ENCODE data around the gene SULT1C2. TPM values are rescaled to one million over a fixed set of nuclear protein-coding genes. Genes with fewer than 3 reads are reported as not detected.

The SULT1C2 gene
- total and polyA plus RNA-seq, 10 of the 15 experiments (the other 5 are each of a cell fraction or from before 2014, with no cell fraction given): 0.03 to 0.07 (median 0.04) TPM; not detected in 7

- in situ Hi-C loops (cut with MboI): no loop called here
- no peak overlapping the region for H3K4me2 ChIP-seq (ENCODE audit: control insufficient read depth, insufficient read depth)
Observed at GRCh38 chr2:108279468-108279867, 9.2 kb upstream of the SULT1C2 start.

More at GRCh38 chr2:108279468-108279867, 9.2 kb upstream of the SULT1C2 start:
- intact Hi-C loops (cut with micrococcal nuclease; ENCODE audit: unreplicated experiment): no loop called here
- SMC1A ChIA-PET (ENCODE audit: uncharacterized antibody, unreplicated experiment): no interaction called here
- Histone ChIP-seq H3K27ac (ENCODE audit: control insufficient read depth, insufficient read depth) (no peak overlapping the region), H3K4me3 (no peak overlapping the region), H3K27me3 (replicated peaks in 1 of 2; ENCODE audit: control insufficient read depth in 2 of 2, insufficient read depth in 2 of 2, low read length in 1 of 2) (no peaks in the 10 kb centered on the region), H3K9me3 (replicated peaks; ENCODE audit: control insufficient read depth, insufficient read depth, low read length) (no peaks in the 10 kb centered on the region), H2AFZ (ENCODE audit: control insufficient read depth, low read depth, low read length) (no peak overlapping the region), H4K20me1 (ENCODE audit: control insufficient read depth, insufficient read depth) (no peaks in the 10 kb centered on the region), H3K79me2 (ENCODE audit: control insufficient read depth, insufficient read depth, low read length) (no peaks in the 10 kb centered on the region), H3K36me3 (ENCODE audit: control insufficient read depth in 2 of 2, insufficient read depth in 2 of 2, low read length in 1 of 2) (no peaks in the 10 kb centered on the region), H3K9ac (ENCODE audit: control insufficient read depth, insufficient read depth, low read length) (no peak overlapping the region), H3K4me1 (ENCODE audit: control insufficient read depth, insufficient read depth, low read length) (no peaks in the 10 kb centered on the region)
- no TSS peak for BruUV-seq (replicated peaks)
- RAD21 ChIA-PET (ENCODE audit: unreplicated experiment): no interaction called here
- WGBS (ENCODE audit: insufficient coverage, insufficient replicate concordance, low lambda C conversion rate, missing lambda C conversion rate): 51% methylated on average over 5 of the region's 5 CpGs
- POLR2A ChIA-PET: no interaction called here
- FAIRE-seq (no peak), ATAC-seq (no peak), DNase-seq (ENCODE audit: low read depth, low spot score) (no peak)
- no peak for TF ChIP-seq IRF3 (IDR thresholded peaks at IDR 0.05)
- peak; percentile 49 for TF ChIP-seq ZBTB40 (IDR thresholded peaks at IDR 0.05; ENCODE audit: borderline replicate concordance)
- CTCF ChIA-PET: no interaction called here
